Stimulated activated effector memory CD8-positive, alpha-beta T cell treated with anti-CD3 and anti-CD28 coated beads, Interleukin-12 subunit alpha, Interleukin-12 subunit beta, amount 100 ng/mL, for 72 hours (primary cell): ENCODE measurements around the gene EEPD1.

ENCODE experiments used
- ATAC-seq: fragments of 150-1000 bp; cut with Tn5 transposase; 2 replicates; pipeline ENCODE4 v1.10.0; 2021
- DNase-seq, 2 donors: peaks; one replicate each; pipeline ENCODE4 v3.0.0; 2021 to 2022; ENCODE audit warnings: low spot score in 2 of 2
- H3K27ac Mint-ChIP-seq: one replicate; pipeline ENCODE4 v1.8.0; 2022; ENCODE audit warnings: mild to moderate bottlenecking, mixed read lengths
- H3K36me3 Mint-ChIP-seq: one replicate; pipeline ENCODE4 v1.8.0; 2022; ENCODE audit warnings: mild to moderate bottlenecking, mixed read lengths
- H3K4me1 Mint-ChIP-seq: one replicate; pipeline ENCODE4 v1.8.0; 2022; ENCODE audit warnings: mixed read lengths
- H3K4me3 Mint-ChIP-seq: one replicate; pipeline ENCODE4 v1.8.0; 2022; ENCODE audit warnings: mild to moderate bottlenecking, mixed read lengths
- H3K9me3 Mint-ChIP-seq: one replicate; pipeline ENCODE4 v1.8.0; 2022; ENCODE audit warnings: mixed read lengths

The EEPD1 gene

DNA sequence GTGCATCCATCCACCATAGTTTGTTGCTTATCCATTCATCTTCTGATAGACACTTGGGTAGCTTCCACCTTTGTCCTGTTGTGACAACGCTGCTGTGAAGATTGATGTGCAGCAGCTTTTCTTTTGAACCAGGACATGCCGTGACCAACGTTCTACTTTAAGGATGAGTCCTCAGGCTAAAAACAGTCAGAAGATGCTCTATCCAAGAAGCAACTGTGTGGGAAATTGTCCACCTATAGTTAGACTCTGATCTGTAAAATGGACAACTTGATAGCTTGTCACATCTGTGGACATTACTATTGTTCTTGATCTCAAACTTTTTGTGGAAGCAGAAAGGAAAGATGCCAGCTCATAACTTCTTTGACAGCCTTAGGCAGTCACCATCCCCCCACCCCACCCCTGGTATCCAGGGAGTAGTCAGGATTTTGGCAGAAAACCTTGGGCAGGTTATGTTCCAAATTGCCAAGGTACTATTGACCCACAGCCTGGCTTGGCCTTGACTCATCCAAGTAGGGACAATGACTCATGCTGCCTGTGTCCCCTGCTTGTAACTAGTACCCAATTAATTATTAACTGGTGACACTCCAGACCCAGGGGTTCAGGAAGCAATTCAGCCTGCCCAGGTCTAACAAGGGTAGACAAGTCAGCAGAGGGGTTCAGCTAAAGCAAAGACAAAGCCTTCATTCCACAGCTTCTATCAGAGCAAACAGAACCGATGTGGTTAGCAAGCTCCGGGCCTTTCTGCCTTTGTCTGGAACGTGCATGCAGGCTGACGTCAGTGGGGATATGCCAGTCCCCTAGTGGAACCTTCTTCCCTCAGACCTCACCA is 137.0 kb downstream of the EEPD1 start:
- ATAC-seq (no peak), DNase-seq (no peak)
- H3K4me1 Mint-ChIP-seq: peaks cover 44% of the 10 kb centered on the region
- H3K9me3 Mint-ChIP-seq: no peaks in the 10 kb centered on the region
- peak overlapping the region; percentile 97 for H3K27ac Mint-ChIP-seq
- H3K4me3 Mint-ChIP-seq: no peak overlapping the region
- peaks cover 10% of the 10 kb centered on the region for H3K36me3 Mint-ChIP-seq

DNA sequence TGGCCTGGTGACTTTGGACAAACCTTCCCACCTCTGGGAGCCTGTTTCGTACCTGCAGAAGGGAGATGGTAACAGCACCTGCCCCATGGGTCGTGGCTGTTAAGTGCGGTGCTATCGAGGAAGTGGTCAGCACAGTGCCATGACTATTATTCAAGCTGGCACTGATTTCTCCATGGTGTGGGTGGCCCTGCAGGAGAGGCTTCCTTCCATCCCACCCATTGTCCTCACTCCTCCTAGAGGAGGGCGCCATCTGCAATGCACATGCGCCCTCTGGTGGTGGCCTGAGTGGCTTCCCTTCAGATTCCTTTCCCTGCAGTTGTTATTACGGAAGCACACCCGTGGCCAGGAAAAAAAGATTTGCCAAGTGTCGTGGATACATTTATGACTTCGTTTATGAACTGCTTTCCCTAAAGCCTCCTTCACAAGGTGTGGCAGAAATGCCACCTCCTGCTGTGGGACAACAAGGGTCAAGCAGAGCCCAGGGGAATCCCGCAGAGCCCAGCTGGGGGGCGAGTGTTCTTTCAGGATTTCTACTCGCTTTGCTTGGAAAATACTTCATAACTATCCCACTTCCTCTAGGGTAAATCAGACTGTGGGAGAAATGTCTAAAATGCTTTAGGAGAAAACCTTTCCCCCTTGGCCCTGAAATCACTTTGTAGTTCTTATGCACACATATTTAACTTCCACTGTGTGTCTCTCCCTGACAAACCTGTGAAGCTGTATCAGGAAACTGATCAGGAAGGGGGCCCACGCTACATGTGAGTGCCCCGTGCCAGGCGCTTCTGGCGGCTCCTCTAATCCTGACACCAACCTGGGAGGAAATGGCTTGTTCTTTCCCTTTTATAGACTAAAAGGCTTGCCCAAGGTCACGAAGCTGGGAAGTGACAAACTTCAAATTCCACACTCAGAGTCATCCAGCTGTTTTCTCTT is 138.6 kb downstream of the EEPD1 start:
- peak; percentile 71 to 81 for DNase-seq

DNA sequence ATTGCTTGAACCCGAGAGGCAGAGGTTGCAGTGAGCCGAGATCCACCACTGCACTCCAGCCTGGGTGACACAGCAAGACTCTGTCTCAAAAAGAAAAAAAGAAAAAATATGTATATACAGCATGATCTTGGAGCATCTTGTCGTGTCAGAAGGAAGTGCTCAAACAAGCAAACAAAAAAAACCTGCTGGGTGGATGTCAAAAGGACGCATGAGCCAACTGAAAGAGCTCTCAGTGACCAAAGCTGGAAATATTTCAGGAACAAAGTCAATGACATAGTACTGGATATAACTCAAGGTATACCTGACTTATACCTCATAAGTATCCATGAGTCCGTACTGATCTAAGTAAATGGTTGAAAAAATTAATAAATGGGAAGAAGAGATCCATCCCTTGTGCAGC is 142.0 kb downstream of the EEPD1 start:
- Mint-ChIP-seq H3K4me1 (peaks cover 17% of the 10 kb centered on the region), H3K9me3 (no peaks in the 10 kb centered on the region), H3K27ac (no peak overlapping the region), H3K36me3 (peaks cover 6% of the 10 kb centered on the region), H3K4me3 (no peak overlapping the region)
- DNase-seq (no peak), ATAC-seq (no peak)

More for the DNA sequence above, 138.6 kb downstream of the EEPD1 start:
- Mint-ChIP-seq H3K27ac (peak overlapping the region; percentile 11), H3K36me3 (peaks cover 6% of the 10 kb centered on the region), H3K9me3 (no peaks in the 10 kb centered on the region), H3K4me1 (peaks cover 34% of the 10 kb centered on the region), H3K4me3 (peak overlapping the region; percentile 46)
- ATAC-seq: peak; percentile 62

DNA sequence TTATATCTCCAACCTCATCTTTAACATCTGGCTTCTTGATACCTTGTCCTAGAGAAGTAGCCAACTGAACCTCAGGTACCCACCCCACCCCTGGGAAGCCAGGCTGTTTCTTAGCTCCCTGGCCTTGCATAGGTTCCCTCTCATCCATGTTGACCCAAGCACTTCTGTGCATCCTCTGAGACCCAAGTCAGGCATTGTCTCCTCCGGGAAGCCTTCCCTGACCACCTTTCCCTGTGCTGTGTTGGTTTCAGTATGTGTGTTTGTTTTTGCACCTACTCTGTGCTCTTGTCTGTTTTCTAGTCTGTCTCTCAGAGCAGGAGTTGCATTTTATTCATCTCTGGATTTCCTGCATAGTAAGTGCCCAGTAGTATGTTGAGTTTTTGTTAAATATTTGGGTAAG is 143.2 kb downstream of the EEPD1 start:
- Mint-ChIP-seq H3K4me1 (peaks cover 14% of the 10 kb centered on the region), H3K4me3 (no peak overlapping the region), H3K27ac (no peak overlapping the region), H3K9me3 (no peaks in the 10 kb centered on the region), H3K36me3 (peaks cover 6% of the 10 kb centered on the region)
- ATAC-seq (no peak), DNase-seq (no peak)

DNA sequence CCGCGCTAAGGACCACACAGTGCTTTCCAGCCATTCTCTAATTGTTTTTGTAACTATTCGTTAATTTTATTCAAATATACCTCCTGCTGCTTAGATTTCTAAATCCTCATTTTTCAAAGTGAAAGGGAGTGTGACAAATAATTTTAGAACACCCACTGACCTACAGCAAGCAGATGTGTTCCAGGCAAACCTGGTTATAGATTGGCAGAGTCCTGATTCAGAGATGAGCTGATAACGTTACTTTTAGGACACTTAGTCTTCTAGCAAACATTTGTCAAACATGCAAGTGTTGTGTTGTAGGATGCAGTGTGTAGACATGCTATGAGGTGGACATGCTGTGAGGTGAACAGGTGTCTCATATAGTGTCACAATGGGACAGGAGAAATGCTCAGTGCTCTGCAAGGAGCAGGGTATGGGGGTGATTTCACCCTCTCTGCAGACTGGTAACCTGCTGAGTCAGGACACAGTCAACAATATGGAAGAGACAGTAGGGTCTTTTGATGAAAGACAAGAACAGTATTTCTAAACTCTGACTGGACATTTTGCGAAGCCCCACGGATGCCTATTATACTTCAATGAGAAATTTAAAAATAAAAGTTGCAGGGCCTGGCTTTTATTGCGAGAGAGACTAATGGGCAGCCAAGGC is 144.4 kb downstream of the EEPD1 start:
- DNase-seq: no peak
- H3K9me3 Mint-ChIP-seq: no peaks in the 10 kb centered on the region
- ATAC-seq: no peak
- H3K27ac Mint-ChIP-seq: peak overlapping the region; percentile 51
- peaks cover 6% of the 10 kb centered on the region for H3K36me3 Mint-ChIP-seq
- H3K4me1 Mint-ChIP-seq: peaks cover 2% of the 10 kb centered on the region
- H3K4me3 Mint-ChIP-seq: no peak overlapping the region

DNA sequence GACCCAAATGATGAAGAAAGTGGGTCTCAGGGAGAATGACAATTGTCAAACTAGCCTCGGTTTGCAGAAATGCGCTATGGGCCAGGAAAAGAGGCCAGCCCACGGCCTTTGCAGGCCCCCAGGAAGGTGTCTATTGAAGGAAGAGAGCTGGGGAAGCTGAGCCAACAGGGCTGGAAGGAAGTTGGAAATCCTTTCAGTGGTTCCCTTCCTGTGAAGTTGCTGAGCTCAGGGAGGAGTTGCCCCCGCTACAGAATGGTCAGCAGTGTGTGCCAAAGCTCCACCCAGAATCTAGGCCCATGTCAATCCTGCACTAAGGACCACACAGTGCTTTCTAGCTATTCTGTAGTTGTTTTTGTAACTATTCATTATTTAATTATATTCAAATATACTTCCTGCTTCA is 145.1 kb downstream of the EEPD1 start:
- peaks cover 6% of the 10 kb centered on the region for H3K36me3 Mint-ChIP-seq
- H3K27ac Mint-ChIP-seq: peak overlapping the region; percentile 51
- H3K4me3 Mint-ChIP-seq: no peak overlapping the region
- ATAC-seq (no peak), DNase-seq (no peak)
- no peaks in the 10 kb centered on the region for H3K9me3 Mint-ChIP-seq
- H3K4me1 Mint-ChIP-seq: no peaks in the 10 kb centered on the region

DNA sequence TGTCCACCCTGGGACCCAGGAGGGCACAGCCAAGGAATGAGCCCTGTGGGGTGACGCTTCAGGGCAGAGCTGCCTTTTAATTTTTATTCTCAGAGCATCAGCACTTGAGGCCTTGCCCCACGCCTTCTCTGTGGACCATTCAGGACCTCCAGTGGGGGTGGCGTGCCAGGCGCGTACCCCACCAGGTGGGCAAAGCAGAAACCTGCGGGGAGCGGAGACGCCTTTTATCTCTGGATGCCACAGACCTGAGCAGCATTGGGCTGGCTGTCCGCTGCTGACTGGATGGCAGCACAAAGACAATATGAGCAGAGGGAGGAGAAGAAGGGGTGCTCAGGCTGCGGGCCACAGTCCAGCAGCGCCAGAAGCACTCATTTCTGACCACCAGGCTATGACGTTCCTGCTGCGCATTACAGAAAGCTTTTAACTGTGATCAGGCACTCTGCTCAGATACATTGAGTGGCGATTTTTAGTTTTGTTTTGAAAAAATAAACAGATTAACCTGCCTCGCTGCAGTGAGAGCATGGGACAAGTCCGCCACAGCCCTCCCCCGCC is 146.2 kb downstream of the EEPD1 start:
- Mint-ChIP-seq H3K4me3 (no peak overlapping the region), H3K36me3 (peaks cover 6% of the 10 kb centered on the region), H3K4me1 (no peaks in the 10 kb centered on the region), H3K27ac (no peak overlapping the region), H3K9me3 (no peaks in the 10 kb centered on the region)
- no peak for ATAC-seq
- DNase-seq: no peak

DNA sequence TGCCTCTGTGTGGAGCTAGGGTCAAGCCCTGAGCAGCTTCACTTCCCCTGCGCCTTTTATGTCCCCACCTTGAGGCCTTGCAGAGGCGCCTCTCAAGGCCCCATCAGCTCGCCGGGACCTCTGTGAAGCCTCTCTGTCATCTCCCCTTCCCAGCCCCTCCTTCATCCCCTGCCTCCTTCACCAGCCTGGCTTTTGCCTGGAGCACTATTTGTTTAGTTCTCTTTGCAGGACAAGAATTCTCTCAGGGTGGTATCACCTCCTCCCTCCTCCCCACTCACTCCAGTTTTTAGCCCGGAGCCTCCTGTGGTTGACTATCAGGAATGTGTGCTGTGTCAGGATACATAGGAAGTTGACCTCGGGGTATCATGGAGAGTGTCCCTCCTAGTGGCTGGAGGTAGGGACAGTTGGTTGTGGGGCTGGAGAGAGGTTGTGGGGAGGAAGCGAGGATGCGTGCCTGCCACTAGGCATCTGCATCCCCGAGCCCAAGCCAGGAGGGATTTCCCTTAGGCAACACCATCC is 146.8 kb downstream of the EEPD1 start:
- ATAC-seq: no peak

DNA sequence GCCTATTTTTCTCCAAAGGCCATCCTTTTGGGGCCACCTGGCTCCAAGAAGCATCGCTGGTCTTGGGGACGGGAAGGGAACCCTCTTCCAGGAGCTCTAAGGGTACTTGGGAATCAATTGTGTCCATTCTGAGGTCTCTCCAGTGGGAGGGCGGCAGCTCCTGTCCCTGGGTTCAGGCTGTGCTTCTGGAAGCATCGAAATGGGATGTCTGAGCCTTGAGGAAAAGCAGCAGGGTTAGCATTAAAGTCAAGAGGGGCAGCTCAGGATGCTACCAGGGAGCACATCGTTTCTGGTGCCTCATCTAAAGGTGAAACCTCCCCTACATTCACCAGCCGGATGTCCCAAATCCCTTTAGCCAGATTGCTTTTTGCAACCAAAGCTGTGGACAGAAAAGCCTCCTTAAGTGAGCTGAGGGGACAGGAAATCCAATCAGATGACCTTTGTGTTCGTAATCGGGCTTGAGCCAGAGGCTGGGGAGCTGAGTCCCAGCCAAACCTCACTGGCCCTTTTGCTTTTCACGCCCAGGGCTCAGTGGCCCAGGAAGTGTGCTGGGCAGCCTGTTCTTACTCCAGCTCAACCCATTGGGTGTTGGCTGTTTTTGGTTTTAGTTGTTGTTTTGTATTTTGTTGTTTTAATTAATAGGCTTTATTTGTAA is 147.8 kb downstream of the EEPD1 start:
- H3K4me1 Mint-ChIP-seq: no peaks in the 10 kb centered on the region
- H3K27ac Mint-ChIP-seq: no peak overlapping the region
- H3K9me3 Mint-ChIP-seq: no peaks in the 10 kb centered on the region
- no peak for DNase-seq
- no peak overlapping the region for H3K4me3 Mint-ChIP-seq
- H3K36me3 Mint-ChIP-seq: peaks cover 6% of the 10 kb centered on the region
- no peak for ATAC-seq

More for the DNA sequence above, 146.8 kb downstream of the EEPD1 start:
- Mint-ChIP-seq H3K36me3 (peaks cover 6% of the 10 kb centered on the region), H3K4me3 (no peak overlapping the region), H3K27ac (no peak overlapping the region), H3K4me1 (no peaks in the 10 kb centered on the region), H3K9me3 (no peaks in the 10 kb centered on the region)
- no peak for DNase-seq

DNA sequence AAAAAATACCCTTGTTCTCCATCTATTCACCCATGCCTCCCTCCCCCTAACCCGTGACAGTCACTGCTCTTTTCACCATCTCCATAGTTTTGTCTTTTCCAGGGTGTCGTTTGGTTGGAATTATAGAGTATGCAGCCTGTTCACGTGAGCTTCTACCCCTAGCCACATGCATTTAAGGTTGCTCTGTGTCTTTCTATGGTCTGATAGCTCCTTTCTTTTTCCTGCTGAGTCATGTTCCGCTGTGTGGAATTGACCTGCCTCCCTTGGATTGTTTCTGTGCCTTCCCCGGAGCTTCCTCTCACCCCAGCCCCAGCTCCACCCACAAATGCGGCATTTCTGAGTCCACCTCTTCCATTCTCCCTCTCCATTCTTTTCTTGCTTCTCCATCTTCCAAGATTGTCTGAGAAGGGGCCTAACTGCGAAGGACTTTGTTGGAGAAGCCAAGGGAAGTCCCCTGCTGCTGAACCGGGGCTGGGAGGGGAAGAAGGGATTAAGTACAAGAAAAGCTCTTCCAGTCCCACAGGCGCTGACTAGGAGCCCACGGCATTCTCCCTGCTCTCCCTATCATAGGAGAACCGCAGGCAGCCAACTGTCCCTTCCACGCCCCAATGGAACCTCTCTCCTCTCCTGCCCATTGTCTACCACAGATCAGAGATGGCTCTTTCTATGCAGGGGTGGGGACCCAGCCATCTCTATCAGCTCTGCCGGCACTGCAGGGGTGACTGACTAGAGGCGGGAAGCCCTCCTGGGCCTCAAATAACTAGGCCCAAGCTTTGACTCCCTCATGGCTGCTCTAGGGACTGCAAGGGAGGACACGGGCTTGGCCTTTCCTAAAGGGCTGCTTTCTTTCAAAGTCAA is 149.1 kb downstream of the EEPD1 start:
- no peaks in the 10 kb centered on the region for H3K4me1 Mint-ChIP-seq
- no peak for ATAC-seq
- no peak overlapping the region for H3K4me3 Mint-ChIP-seq
- H3K36me3 Mint-ChIP-seq: peaks cover 6% of the 10 kb centered on the region
- H3K27ac Mint-ChIP-seq: no peak overlapping the region
- DNase-seq: no peak
- no peaks in the 10 kb centered on the region for H3K9me3 Mint-ChIP-seq

DNA sequence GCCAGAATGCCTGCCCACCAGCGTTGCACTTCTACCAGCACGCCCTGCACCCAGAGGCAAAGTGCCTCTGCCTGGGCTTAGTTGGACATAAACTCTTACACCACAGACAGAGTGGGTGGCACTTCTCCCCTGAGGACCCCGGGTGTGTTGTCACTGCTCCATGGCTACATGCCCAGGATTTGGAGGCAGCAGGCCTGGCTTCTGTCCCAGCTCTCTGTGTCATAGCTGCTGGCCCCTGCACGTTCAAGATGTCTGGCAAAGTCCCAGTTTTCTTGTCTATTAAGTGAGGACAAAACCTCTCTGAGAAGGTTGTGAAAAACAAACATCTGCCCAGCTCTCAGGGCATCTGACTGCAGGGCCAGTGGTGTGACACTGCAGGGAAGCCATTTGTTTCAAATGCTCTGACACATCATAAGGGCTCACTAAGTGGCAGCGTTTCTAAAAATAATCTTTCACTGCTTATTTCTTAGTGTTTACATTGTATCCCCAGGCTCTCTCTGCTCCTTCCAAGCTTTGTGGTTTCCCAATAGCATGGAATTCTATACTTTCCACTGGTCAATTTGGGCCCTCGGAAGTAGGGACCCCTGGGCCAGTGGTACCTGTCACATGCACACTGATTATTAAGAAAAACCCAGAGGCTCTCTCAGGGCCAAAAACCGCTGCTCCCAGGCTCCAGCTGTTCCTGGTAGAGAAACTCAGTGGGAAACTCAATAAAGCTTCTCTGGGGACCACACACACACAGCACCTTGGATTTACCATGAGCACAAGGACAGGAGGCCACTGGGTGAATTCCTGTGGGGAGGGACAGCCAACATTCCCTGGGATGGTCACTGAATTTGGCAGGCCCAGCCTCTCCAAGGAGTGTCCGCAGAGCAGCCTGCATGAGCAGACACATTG is 150.4 kb downstream of the EEPD1 start:
- Mint-ChIP-seq H3K27ac (no peak overlapping the region), H3K4me3 (no peak overlapping the region), H3K9me3 (no peaks in the 10 kb centered on the region), H3K36me3 (no peaks in the 10 kb centered on the region), H3K4me1 (no peaks in the 10 kb centered on the region)
- ATAC-seq: no peak
- no peak for DNase-seq

DNA sequence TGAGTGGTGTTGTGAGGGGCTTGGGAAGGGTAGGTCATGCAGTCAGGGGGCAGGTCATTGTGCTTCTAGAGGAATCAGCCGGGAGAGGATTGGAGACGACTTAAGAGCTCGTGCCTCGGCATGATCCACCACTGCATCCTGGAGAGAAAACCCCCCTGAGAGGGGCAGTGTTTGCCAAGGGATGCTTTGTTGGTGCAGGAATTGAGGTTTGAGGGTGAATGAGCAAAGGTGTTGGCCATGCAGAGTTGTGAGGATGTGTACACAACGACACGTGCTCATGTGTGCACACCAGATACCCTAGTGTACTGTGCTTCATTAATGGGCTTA is 151.0 kb downstream of the EEPD1 start:
- Mint-ChIP-seq H3K9me3 (no peaks in the 10 kb centered on the region), H3K4me3 (no peak overlapping the region), H3K36me3 (no peaks in the 10 kb centered on the region), H3K4me1 (no peaks in the 10 kb centered on the region), H3K27ac (no peak overlapping the region)
- DNase-seq (no peak), ATAC-seq (no peak)

DNA sequence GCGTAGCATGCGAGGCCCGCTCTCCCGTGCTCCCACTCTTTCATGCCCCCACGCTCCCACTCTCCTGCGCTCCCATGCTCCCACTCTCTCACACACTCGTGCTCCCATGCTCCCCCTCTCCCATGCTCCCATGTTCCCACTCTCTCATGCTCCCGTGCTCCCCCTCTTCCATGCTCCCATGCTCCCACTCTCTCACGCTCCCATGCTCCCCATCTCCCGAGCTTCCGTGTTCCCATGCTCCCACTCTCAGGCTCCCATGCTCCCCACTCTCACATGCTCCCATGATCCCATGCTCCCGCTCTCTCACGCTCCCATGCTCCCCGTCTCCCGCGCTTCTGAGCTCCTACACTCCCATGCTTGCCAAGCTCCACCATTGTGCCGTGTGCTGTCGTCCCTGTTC is 152.2 kb downstream of the EEPD1 start:
- DNase-seq: no peak
- no peaks in the 10 kb centered on the region for H3K4me1 Mint-ChIP-seq

More for the DNA sequence above, 152.2 kb downstream of the EEPD1 start:
- no peaks in the 10 kb centered on the region for H3K36me3 Mint-ChIP-seq
- no peak for ATAC-seq
- H3K4me3 Mint-ChIP-seq: no peak overlapping the region
- no peaks in the 10 kb centered on the region for H3K9me3 Mint-ChIP-seq
- no peak overlapping the region for H3K27ac Mint-ChIP-seq
